Mucosa of descending colon (tissue), 3 donors: ENCODE results near the gene TREML4. TPM values are rescaled to one million over a fixed set of nuclear protein-coding genes. Genes with fewer than 3 reads are reported as not detected.
A peak's percentile ranks its signal among the peaks of the same experiment; 100 is the strongest.

ENCODE experiments used
- ATAC-seq: fragments of 200-7000 bp; cut with Tn5 transposase; one replicate; pipeline ENCODE4 v1.9.1; 2020; ENCODE audit warnings: mild to moderate bottlenecking, moderate library complexity
- DNase-seq, 3 donors: peaks; one replicate each; pipeline ENCODE4 v3.0.0-alpha.2; 2020
- H3K36me3 ChIP-seq: fragments of 200-600 bp; one replicate; pipeline ENCODE4 v1.8.0; 2021; ENCODE audit warnings: low read depth, mild to moderate bottlenecking
- H3K4me1 ChIP-seq: fragments of 200-600 bp; one replicate; pipeline ENCODE4 v1.8.0; 2021; ENCODE audit warnings: low read depth, mild to moderate bottlenecking
- H3K4me3 ChIP-seq: fragments of 200-600 bp; one replicate; pipeline ENCODE4 v1.8.0; 2021; ENCODE audit warnings: mild to moderate bottlenecking
- H3K9me3 ChIP-seq: fragments of 200-600 bp; one replicate; pipeline ENCODE4 v1.8.0; 2021; ENCODE audit warnings: mild to moderate bottlenecking
- CTCF ChIP-seq: fragments of 200-600 bp; IDR thresholded peaks from one replicate; pipeline ENCODE4 v1.8.0; 2022; ENCODE audit warnings: antibody characterized with exemption, mild to moderate bottlenecking
- intact Hi-C, 2 donors: fragments of 100-400 bp; cut with DNase I in 1 of 2; cut with micrococcal nuclease in 1 of 2; formaldehyde crosslinking; loops; one replicate each; pipeline versions ENCODE4 v1.11.0 to v1.11.1; 2022; cut with DNase I, micrococcal nuclease
- long read RNA-seq, 2 donors: library from polyadenylated mRNA; unstranded; transcript quantifications; one replicate each; pipeline ENCODE4 v2.0.0, GENCODE V29; 2019 to 2021
- total RNA-seq, 3 donors: library from RNA; stranded (reverse); fragmentation: NEBNext Ultra II Directional in 2 of 3; extraction: Animal tissue kit (Norgen Biotek cat#: 25700) in 2 of 3; gene quantifications; one replicate each; pipeline versions ENCODE4 v1.2.1 to v1.2.4, GENCODE V29; 2021 to 2023
- donor health status: DM: no; HTN: no; CAD: no; lungs with moderate emphysema.
- donor health status: DM: no; HTN: no; CAD: no.
- donor health status: DM: no; HTN: yes; CAD: no.

Gene TREML4
- total RNA-seq, result not detected
- long read RNA-seq, donor 1, result 0 reads
- long read RNA-seq, donor 2, result 0 reads

GRCh38 chr6:41228096-41228495 lies at the start of gene TREML4:
Gene TREML4 (plus strand): TSS chr6:41228349. CDS start chr6:41228428, 79 bp downstream.
- no peaks in the 10 kb centered on the region for H3K4me1 ChIP-seq
- H3K4me3 ChIP-seq, result no peak within 1 kb of the TSS
- no peak for TF ChIP-seq CTCF
- no peak for ATAC-seq
- no peaks in the 10 kb centered on the region for H3K36me3 ChIP-seq
- DNase-seq, result no peak
- H3K9me3 ChIP-seq, result no peaks in the 10 kb centered on the region
- intact Hi-C loops, result no loop called here

- Histone ChIP-seq H3K9me3 (no peaks in the 10 kb centered on the region), H3K36me3 (peaks cover 3% of the 10 kb centered on the region), H3K4me1 (no peaks in the 10 kb centered on the region), H3K4me3 (no peak overlapping the region)
- DNase-seq (no peak), ATAC-seq (no peak)
- no peak for TF ChIP-seq CTCF
- intact Hi-C loops, result no loop called here
These were observed 49.0 kb upstream of the TREML4 start for GRCh38 chr6:41179163-41179562.

GRCh38 chr6:41181566-41181965 lies 46.6 kb upstream of the TREML4 start:
- H3K4me1 ChIP-seq, result no peaks in the 10 kb centered on the region
- DNase-seq (no peak), ATAC-seq (no peak)
- TF ChIP-seq CTCF, result no peak
- no peak overlapping the region for H3K4me3 ChIP-seq
- no peaks in the 10 kb centered on the region for H3K9me3 ChIP-seq
- intact Hi-C loops, result no loop called here
- H3K36me3 ChIP-seq, result no peaks in the 10 kb centered on the region

GRCh38 chr6:41182069-41183034 lies 45.8 kb upstream of the TREML4 start:
- ATAC-seq (peak; percentile 82), DNase-seq (peak in 1 of 3 donors; percentile 63)
- Histone ChIP-seq H3K4me3 (no peak overlapping the region), H3K36me3 (no peaks in the 10 kb centered on the region), H3K4me1 (no peaks in the 10 kb centered on the region), H3K9me3 (no peaks in the 10 kb centered on the region)
- intact Hi-C loops, result no loop called here
- TF ChIP-seq CTCF, result peak; percentile 25

- intact Hi-C loops, result no loop called here
- Histone ChIP-seq H3K4me3 (no peak overlapping the region), H3K9me3 (peaks cover 2% of the 10 kb centered on the region), H3K4me1 (no peaks in the 10 kb centered on the region), H3K36me3 (no peaks in the 10 kb centered on the region)
- ATAC-seq (no peak), DNase-seq (no peak)
- no peak for TF ChIP-seq CTCF
These were observed 43.4 kb upstream of the TREML4 start for GRCh38 chr6:41184761-41185160.
